NCI-H1417 (cell line): Measurements from ENCODE around the gene DEK.
"Not testable (repeated sequence)": the region's sequence is repeated elsewhere in the genome, so short reads cannot be mapped to it uniquely, and the experiment has no call there.

Source experiments
- DNase-seq, 3 experiments: peaks; one replicate each; lab custom pipeline; 2025; lab: John Stamatoyannopoulos, UW

DEK gene

GRCh38 chr6:18240230-18240629 is 24.1 kb downstream of the DEK start:
- no peak for DNase-seq

GRCh38 chr6:18237167-18237566 is 27.2 kb downstream of the DEK start:
- DNase-seq, result no peak

GRCh38 chr6:18235524-18235923 is 28.8 kb downstream of the DEK start:
- no peak for DNase-seq

- no peak for DNase-seq
These were observed 29.8 kb downstream of the DEK start for GRCh38 chr6:18234564-18234963.

- DNase-seq, result not testable (repeated sequence)
These were observed 30.6 kb downstream of the DEK start for GRCh38 chr6:18233770-18234169.

GRCh38 chr6:18231856-18232255 is 32.5 kb downstream of the DEK start:
- DNase-seq, result not testable (repeated sequence)

GRCh38 chr6:18228590-18228989 is 35.7 kb downstream of the DEK start:
- DNase-seq, result not testable (repeated sequence)

GRCh38 chr6:18227166-18227565 is 37.2 kb downstream of the DEK start:
- not testable (repeated sequence) for DNase-seq

GRCh38 chr6:18226451-18227105 is 37.8 kb downstream of the DEK start:
- not testable (repeated sequence) for DNase-seq

GRCh38 chr6:18221288-18221615 is 43.1 kb downstream of the DEK start:
- no peak for DNase-seq

GRCh38 chr6:18219591-18219990 is 44.7 kb downstream of the DEK start:
- DNase-seq, result peak in 1 of 3 experiments; percentile 9

GRCh38 chr6:18218233-18218632 is 46.1 kb downstream of the DEK start:
- no peak for DNase-seq

GRCh38 chr6:18216411-18216810 is 47.9 kb downstream of the DEK start:
- no peak for DNase-seq

GRCh38 chr6:18215436-18215835 is 48.9 kb downstream of the DEK start:
- DNase-seq, result no peak

GRCh38 chr6:18214003-18214402 is 50.3 kb downstream of the DEK start:
- DNase-seq, result no peak

GRCh38 chr6:18213439-18213838 is 50.9 kb downstream of the DEK start:
- no peak for DNase-seq

- no peak for DNase-seq
These were observed 52.1 kb downstream of the DEK start for GRCh38 chr6:18212231-18212630.

- no peak for DNase-seq
These were observed 53.0 kb downstream of the DEK start for GRCh38 chr6:18211338-18211737.

- no peak for DNase-seq
These were observed 53.6 kb downstream of the DEK start for GRCh38 chr6:18210707-18211106.

GRCh38 chr6:18209539-18210197 is 54.7 kb downstream of the DEK start:
- peak in 1 of 3 experiments; percentile 40 for DNase-seq

GRCh38 chr6:18208778-18209177 is 55.6 kb downstream of the DEK start:
- DNase-seq, result not testable (repeated sequence)

GRCh38 chr6:18207949-18208348 is 56.4 kb downstream of the DEK start:
- peak; percentile 64 to 90 (median 81) for DNase-seq

- DNase-seq, result peak; percentile 28 to 67 (median 35)
These were observed 56.9 kb downstream of the DEK start for GRCh38 chr6:18207438-18207837.

- peak in 1 of 3 experiments; percentile 88 for DNase-seq
These were observed 57.7 kb downstream of the DEK start for GRCh38 chr6:18206591-18206990.
